Measurements from ENCODE around the gene GFER. TPM values are rescaled to one million over a fixed set of nuclear protein-coding genes. Genes with fewer than 3 reads are reported as not detected.

The GFER gene
- total RNA-seq, 1 donor, result 8.7 TPM

DNA sequence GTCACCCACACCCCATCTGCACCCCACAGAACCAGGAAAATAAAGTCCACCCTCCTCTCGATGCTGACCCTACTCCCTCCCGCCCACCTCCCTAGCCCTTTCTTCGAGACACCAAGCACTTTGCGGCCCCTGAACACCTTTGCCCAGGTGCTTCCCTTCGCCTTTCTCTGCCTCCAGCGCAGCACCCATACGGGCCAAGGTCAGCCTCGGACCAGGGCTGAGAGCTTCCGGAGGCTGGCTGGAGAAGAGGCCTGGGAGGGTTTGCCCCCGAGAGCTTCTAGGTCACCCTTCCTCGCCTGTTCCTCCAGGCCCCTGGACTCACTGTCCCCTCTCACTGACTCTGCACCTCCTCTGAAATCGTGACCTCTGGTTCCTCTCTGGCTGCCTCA lies 40.0 kb downstream of the GFER start:
- no peak overlapping the region for H3K27ac ChIP-seq (ENCODE audit: low read depth, low read length)
- H3K4me3 ChIP-seq (ENCODE audit: insufficient read depth, low read length), result no peak overlapping the region
- peaks cover 18% of the 10 kb centered on the region for H3K4me1 ChIP-seq (ENCODE audit: insufficient read depth, low read length)
- peaks cover 16% of the 10 kb centered on the region for H4K20me1 ChIP-seq (ENCODE audit: insufficient read depth, low read length)
- no peak overlapping the region for H2AFZ ChIP-seq (ENCODE audit: low read length)
- no peak for DNase-seq (ENCODE audit: insufficient read length, low spot score, missing footprints)
- no peaks in the 10 kb centered on the region for H3K36me3 ChIP-seq (ENCODE audit: insufficient read depth, low read length)
- no peaks in the 10 kb centered on the region for H3K9me3 ChIP-seq (ENCODE audit: low read depth, low read length)
- H3K79me2 ChIP-seq (ENCODE audit: insufficient read depth, low read length), result peaks cover 15% of the 10 kb centered on the region
- no peak overlapping the region for H3K4me2 ChIP-seq (ENCODE audit: insufficient read depth, low read length)
- TF ChIP-seq, protein P1, sequence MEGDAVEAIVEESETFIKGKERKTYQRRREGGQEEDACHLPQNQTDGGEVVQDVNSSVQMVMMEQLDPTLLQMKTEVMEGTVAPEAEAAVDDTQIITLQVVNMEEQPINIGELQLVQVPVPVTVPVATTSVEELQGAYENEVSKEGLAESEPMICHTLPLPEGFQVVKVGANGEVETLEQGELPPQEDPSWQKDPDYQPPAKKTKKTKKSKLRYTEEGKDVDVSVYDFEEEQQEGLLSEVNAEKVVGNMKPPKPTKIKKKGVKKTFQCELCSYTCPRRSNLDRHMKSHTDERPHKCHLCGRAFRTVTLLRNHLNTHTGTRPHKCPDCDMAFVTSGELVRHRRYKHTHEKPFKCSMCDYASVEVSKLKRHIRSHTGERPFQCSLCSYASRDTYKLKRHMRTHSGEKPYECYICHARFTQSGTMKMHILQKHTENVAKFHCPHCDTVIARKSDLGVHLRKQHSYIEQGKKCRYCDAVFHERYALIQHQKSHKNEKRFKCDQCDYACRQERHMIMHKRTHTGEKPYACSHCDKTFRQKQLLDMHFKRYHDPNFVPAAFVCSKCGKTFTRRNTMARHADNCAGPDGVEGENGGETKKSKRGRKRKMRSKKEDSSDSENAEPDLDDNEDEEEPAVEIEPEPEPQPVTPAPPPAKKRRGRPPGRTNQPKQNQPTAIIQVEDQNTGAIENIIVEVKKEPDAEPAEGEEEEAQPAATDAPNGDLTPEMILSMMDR (IDR thresholded peaks at IDR 0.05; ENCODE audit: extremely low read depth, low read depth, low read length), result no peak
- H3K27me3 ChIP-seq (ENCODE audit: insufficient read depth, low read length), result peaks cover 15% of the 10 kb centered on the region

DNA sequence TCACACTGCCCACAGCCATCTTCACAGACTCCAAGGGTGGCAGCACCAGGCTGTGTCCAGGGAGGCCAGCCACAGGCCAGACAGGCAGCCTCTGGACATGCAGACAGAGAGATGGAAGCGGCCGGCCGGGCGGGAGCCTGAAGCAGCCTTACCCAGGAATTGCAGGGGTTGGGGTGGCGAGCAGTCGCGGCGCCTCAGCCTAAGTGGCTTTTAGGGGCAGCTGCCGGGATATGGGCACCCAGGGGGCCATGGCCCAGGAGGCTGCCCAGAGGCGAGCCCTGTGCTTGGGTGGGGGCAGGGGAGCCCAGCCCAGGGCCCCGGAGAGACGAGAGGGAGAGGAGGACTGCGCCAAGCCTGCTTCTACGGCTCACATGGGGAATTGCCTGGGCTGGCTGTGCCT lies 41.3 kb downstream of the GFER start:
- Histone ChIP-seq H3K27me3 (ENCODE audit: insufficient read depth, low read length) (peaks cover 6% of the 10 kb centered on the region), H3K4me1 (ENCODE audit: insufficient read depth, low read length) (peaks cover 18% of the 10 kb centered on the region), H3K4me3 (ENCODE audit: insufficient read depth, low read length) (no peak overlapping the region), H3K4me2 (ENCODE audit: insufficient read depth, low read length) (no peak overlapping the region), H3K9me3 (ENCODE audit: low read depth, low read length) (no peaks in the 10 kb centered on the region), H3K27ac (ENCODE audit: low read depth, low read length) (no peak overlapping the region), H3K79me2 (ENCODE audit: insufficient read depth, low read length) (peaks cover 15% of the 10 kb centered on the region), H2AFZ (ENCODE audit: low read length) (no peak overlapping the region), H3K36me3 (ENCODE audit: insufficient read depth, low read length) (no peaks in the 10 kb centered on the region), H4K20me1 (ENCODE audit: insufficient read depth, low read length) (peaks cover 16% of the 10 kb centered on the region)
- no peak for DNase-seq (ENCODE audit: insufficient read length, low spot score, missing footprints)
- TF ChIP-seq, protein P1 (IDR thresholded peaks at IDR 0.05; ENCODE audit: extremely low read depth, low read depth, low read length), result no peak

DNA sequence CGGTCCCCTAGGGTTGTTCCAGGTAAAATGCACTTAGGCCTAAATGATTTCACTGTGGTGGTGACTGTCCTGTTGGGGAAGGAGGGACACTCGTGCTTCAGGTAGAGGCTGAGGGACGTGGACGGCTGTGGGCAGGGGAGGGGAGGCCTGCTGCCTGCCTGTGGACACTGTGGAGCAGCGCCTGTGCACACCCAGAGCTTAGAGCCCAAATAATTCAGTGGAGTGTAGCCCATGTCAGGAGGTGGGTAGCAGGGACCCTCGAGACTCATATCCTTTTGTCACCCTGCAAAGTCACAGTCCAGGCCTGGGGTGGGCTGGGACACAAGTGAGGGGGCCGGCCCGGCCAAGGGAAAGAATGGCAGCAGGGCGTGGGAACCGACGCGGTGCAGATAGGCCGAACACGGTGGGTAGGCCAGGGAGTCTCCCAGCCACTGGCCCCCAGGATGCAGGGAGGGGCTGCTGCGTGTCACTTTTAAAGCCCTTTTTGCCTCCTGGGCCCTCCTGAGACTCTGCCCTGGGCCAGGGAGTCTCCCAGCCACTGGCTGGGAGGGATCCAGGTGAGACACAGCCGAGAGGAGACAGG lies 42.0 kb downstream of the GFER start:
- H3K4me1 ChIP-seq (ENCODE audit: insufficient read depth, low read length), result peaks cover 18% of the 10 kb centered on the region
- H4K20me1 ChIP-seq (ENCODE audit: insufficient read depth, low read length), result peaks cover 16% of the 10 kb centered on the region
- H3K27ac ChIP-seq (ENCODE audit: low read depth, low read length), result no peak overlapping the region
- TF ChIP-seq, protein P1 (IDR thresholded peaks at IDR 0.05; ENCODE audit: extremely low read depth, low read depth, low read length), result no peak
- H3K36me3 ChIP-seq (ENCODE audit: insufficient read depth, low read length), result no peaks in the 10 kb centered on the region
- H3K4me3 ChIP-seq (ENCODE audit: insufficient read depth, low read length), result peak overlapping the region; percentile 61
- no peak for DNase-seq (ENCODE audit: insufficient read length, low spot score, missing footprints)
- peak overlapping the region; percentile 20 for H2AFZ ChIP-seq (ENCODE audit: low read length)
- no peaks in the 10 kb centered on the region for H3K27me3 ChIP-seq (ENCODE audit: insufficient read depth, low read length)
- peak overlapping the region; percentile 73 for H3K4me2 ChIP-seq (ENCODE audit: insufficient read depth, low read length)
- peaks cover 15% of the 10 kb centered on the region for H3K79me2 ChIP-seq (ENCODE audit: insufficient read depth, low read length)
- no peaks in the 10 kb centered on the region for H3K9me3 ChIP-seq (ENCODE audit: low read depth, low read length)

DNA sequence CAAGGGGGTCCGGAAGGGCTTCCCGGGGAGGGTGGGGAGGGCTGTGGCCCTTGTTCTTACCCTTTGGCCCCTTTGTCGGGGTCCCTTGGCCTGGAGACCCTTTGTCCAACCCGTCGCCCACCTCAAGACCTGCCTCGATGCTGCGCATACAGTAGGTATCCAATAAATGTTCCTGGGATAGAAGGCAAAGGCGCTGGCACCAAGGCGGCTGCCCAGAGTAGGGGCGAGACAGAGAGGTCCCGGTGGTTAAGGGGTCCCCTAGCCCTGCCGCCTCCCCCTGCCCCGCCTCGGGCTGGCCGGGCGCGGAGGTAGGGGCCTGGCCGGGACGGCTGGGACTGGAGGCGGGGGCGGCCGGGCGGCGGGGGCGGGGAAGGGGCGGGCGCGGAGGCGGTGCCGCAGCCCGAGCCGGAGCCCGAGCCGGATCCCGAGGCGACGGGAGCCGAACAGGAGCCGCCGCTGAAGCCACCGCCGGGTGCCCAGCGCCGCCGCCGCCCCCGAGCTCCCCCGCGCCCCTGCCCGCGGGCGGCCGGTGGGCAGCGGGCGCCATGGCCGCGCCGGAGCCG lies 42.5 kb downstream of the GFER start, which contains the start of gene NHERF2:
TSS of gene NHERF2 (plus strand) at position 442 of the 563 bp plus-strand sequence. CDS start at position 546, 104 bp downstream.
- Histone ChIP-seq H3K4me3 (ENCODE audit: insufficient read depth, low read length) (peak within 1 kb of the TSS; percentile 72), H3K27me3 (ENCODE audit: insufficient read depth, low read length) (no peaks in the 10 kb centered on the region), H3K4me1 (ENCODE audit: insufficient read depth, low read length) (peaks cover 18% of the 10 kb centered on the region), H3K79me2 (ENCODE audit: insufficient read depth, low read length) (peaks cover 15% of the 10 kb centered on the region), H3K36me3 (ENCODE audit: insufficient read depth, low read length) (no peaks in the 10 kb centered on the region), H4K20me1 (ENCODE audit: insufficient read depth, low read length) (peaks cover 16% of the 10 kb centered on the region), H3K27ac (ENCODE audit: low read depth, low read length) (no peak within 1 kb of the TSS), H2AFZ (ENCODE audit: low read length) (peak within 1 kb of the TSS; percentile 20), H3K4me2 (ENCODE audit: insufficient read depth, low read length) (peak within 1 kb of the TSS; percentile 79), H3K9me3 (ENCODE audit: low read depth, low read length) (no peaks in the 10 kb centered on the region)
- peak; percentile 96 for DNase-seq (ENCODE audit: insufficient read length, low spot score, missing footprints)
- TF ChIP-seq, protein P1 (IDR thresholded peaks at IDR 0.05; ENCODE audit: extremely low read depth, low read depth, low read length), result no peak

Measured in osteoblast (primary cell).